NCI-H2107 treated with DMSO at 0.1 percent for 48 hours (cell line): Measurements from ENCODE around the gene MIPEP.
"Not testable (repeated sequence)": the region's sequence is repeated elsewhere in the genome, so short reads cannot be mapped to it uniquely, and the experiment has no call there.

ENCODE experiments used
- DNase-seq: peaks from one replicate; lab custom pipeline; 2025; ENCODE audit not compliant: unreplicated experiment; lab: John Stamatoyannopoulos, UW

MIPEP gene

GRCh38 chr13:23778002-23778652 is 111.1 kb downstream of the MIPEP start:
- DNase-seq = no peak

GRCh38 chr13:23777575-23777870 is 111.7 kb downstream of the MIPEP start:
- DNase-seq = no peak

GRCh38 chr13:23776698-23777574 is 112.3 kb downstream of the MIPEP start:
- DNase-seq = no peak

GRCh38 chr13:23772717-23773116 is 116.5 kb downstream of the MIPEP start:
- DNase-seq = no peak

GRCh38 chr13:23771956-23772355 is 117.2 kb downstream of the MIPEP start:
- no peak for DNase-seq

GRCh38 chr13:23771552-23771951 is 117.6 kb downstream of the MIPEP start:
- DNase-seq = no peak

- no peak for DNase-seq
These were observed 118.2 kb downstream of the MIPEP start for GRCh38 chr13:23770973-23771372.

GRCh38 chr13:23770428-23770827 is 118.8 kb downstream of the MIPEP start:
- no peak for DNase-seq

GRCh38 chr13:23769401-23769800 is 119.8 kb downstream of the MIPEP start:
- no peak for DNase-seq

- DNase-seq = no peak
These were observed 121.4 kb downstream of the MIPEP start for GRCh38 chr13:23767838-23768237.

GRCh38 chr13:23766939-23767338 is 122.3 kb downstream of the MIPEP start:
- DNase-seq = no peak

GRCh38 chr13:23766283-23766682 is 122.9 kb downstream of the MIPEP start:
- no peak for DNase-seq

- no peak for DNase-seq
These were observed 123.7 kb downstream of the MIPEP start for GRCh38 chr13:23765531-23765930.

GRCh38 chr13:23763318-23763717 is 125.9 kb downstream of the MIPEP start:
- no peak for DNase-seq

- DNase-seq = not testable (repeated sequence)
These were observed 127.4 kb downstream of the MIPEP start for GRCh38 chr13:23761760-23762159.

GRCh38 chr13:23760000-23760399 is 129.2 kb downstream of the MIPEP start:
- no peak for DNase-seq

- DNase-seq = no peak
These were observed 130.2 kb downstream of the MIPEP start for GRCh38 chr13:23758798-23759527.

- no peak for DNase-seq
These were observed 134.2 kb downstream of the MIPEP start for GRCh38 chr13:23754997-23755396.

GRCh38 chr13:23754506-23754905 is 134.7 kb downstream of the MIPEP start:
- no peak for DNase-seq

GRCh38 chr13:23753458-23753857 is 135.7 kb downstream of the MIPEP start:
- no peak for DNase-seq

- no peak for DNase-seq
These were observed 136.8 kb downstream of the MIPEP start for GRCh38 chr13:23752111-23753001.
